Adrenal gland (tissue), 12 donors: Measurements from ENCODE around the gene ZC2HC1B. TPM values are rescaled to one million over a fixed set of nuclear protein-coding genes. Genes with fewer than 3 reads are reported as not detected.
A peak's percentile ranks its signal among the peaks of the same experiment; 100 is the strongest.

Experiments
- DNase-seq, 7 donors: peaks; one replicate each; pipeline ENCODE4 v3.0.0-alpha.2; 2019 to 2020
- H3K27ac ChIP-seq, 5 donors: fragments of 200-600 bp; sonication (generic) in 4 of 5; 1 replicate in 3 of 5; 2 replicates in 2 of 5; pipeline versions ENCODE4 v1.5.1 to v1.8.0; 2016 to 2020; ENCODE audit warnings: mild to moderate bottlenecking in 1 of 5
- H3K27me3 ChIP-seq: fragments of 200-600 bp; 2 replicates; pipeline ENCODE4 v1.8.0; 2021
- H3K36me3 ChIP-seq, 2 donors: fragments of 200-600 bp; replicated peaks in 1 of 2; 1 replicate in 1 of 2; 2 replicates in 1 of 2; pipeline versions ENCODE4 v1.5.1 to v1.8.0; 2018 to 2022
- H3K4me1 ChIP-seq, 2 donors: fragments of 200-600 bp; replicated peaks in 1 of 2; 1 replicate in 1 of 2; 2 replicates in 1 of 2; pipeline versions ENCODE4 v1.5.1 to v1.8.0; 2018 to 2021
- H3K4me3 ChIP-seq, 4 donors: fragments of 200-600 bp; sonication (generic) in 3 of 4; one replicate each; pipeline ENCODE4 v1.5.1; 2016 to 2018
- H3K9me3 ChIP-seq, 3 donors: fragments of 200-600 bp; sonication (generic) in 1 of 3; replicated peaks in 1 of 3; 1 replicate in 2 of 3; 2 replicates in 1 of 3; pipeline versions ENCODE4 v1.5.1 to v1.8.0; 2016 to 2021
- CTCF ChIP-seq, 6 experiments: fragments of 450-650 bp in 4 of 6; fragments of 200-600 bp in 2 of 6; sonication (generic) in 1 of 6; IDR thresholded peaks; 1 replicate in 5 of 6; 2 replicates in 1 of 6; pipeline versions ENCODE4 v1.5.1 to v1.8.0; 2016 to 2021; ENCODE audit warnings: antibody characterized with exemption in 6 of 6, mild to moderate bottlenecking in 2 of 6, moderate library complexity in 1 of 6
- POLR2A ChIP-seq, 2 donors: fragments of 450-650 bp; IDR thresholded peaks; one replicate each; pipeline ENCODE4 v1.6.1; 2017; ENCODE audit warnings: antibody characterized with exemption in 2 of 2, mild to moderate bottlenecking in 2 of 2, moderate library complexity in 1 of 2
- WGBS, 4 donors: extraction: QIAGEN DNeasy Blood & Tissue Kit in 2 of 4; methylation state at CpG; one replicate each; pipeline versions ENCODE4 v1.1.5 to v1.1.7; 2013 to 2017; 5-methylcytosine and 5-hydroxymethylcytosine counted together
- intact Hi-C, 2 donors: fragments of 100-400 bp; cut with DNase I; formaldehyde crosslinking; loops; one replicate each; pipeline versions ENCODE4 v1.14.1 to v1.15.0; 2022 to 2023
- polyA plus RNA-seq, 3 donors: library from polyadenylated mRNA; stranded (reverse); fragments of 200-250 nt in 2 of 3; fragments of 350-450 nt in 1 of 3; fragmentation: Illumina TruSeq in 1 of 3; extraction: RNeasy Lipid Tissue Mini Kit (QIAGEN cat#74804) in 1 of 3; gene quantifications; one replicate each; pipeline ENCODE4 v1.2.3, GENCODE V29; 2013 to 2014
- total RNA-seq, 9 donors: library from RNA; depleted of rRNA in 4 of 9; stranded (reverse); fragments of >200 nt in 4 of 9; fragments of 120-200 nt in 1 of 9; fragmentation: NEBNext Ultra II Directional in 1 of 9; extraction: Animal tissue kit (Norgen Biotek cat#: 25700) in 1 of 9; gene quantifications; one replicate each; pipeline versions ENCODE4 v1.1.0 to v1.2.4, GENCODE V29; 2013 to 2023
- donor health status: healthy with polysubstance abuse.
- donor health status: Bipolar disorder and iron deficiency.
- donor health status: DM: yes; HTN: yes; CAD: no.
- donor health status: DM: no; HTN: no; CAD: no.
- donor health status: DM: no; HTN: no; CAD: no.
- donor health status: DM: yes; HTN: yes; CAD: no.

Gene ZC2HC1B
- total and polyA plus RNA-seq, 12 donors: 0.32 to 1.0 TPM; not detected in 10

DNA sequence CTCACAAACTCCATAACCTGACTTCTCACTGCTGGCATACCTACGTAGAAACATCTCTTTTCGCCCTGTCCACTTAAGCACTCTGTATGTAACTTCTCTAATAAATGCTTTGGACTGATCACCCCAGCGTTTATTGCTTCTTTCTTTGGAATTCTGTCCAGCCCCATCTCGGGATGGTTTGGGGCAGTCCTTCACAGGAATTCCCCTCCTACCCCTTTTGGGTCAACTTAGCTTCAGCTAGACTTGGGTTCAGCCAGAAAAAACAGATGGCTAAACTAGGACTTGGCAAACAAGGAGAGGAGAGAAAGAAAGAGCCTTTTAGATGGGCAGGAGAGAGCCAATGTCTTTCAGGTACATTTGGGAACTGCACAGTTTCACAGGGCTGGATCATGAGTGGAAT lies 25.1 kb upstream of the ZC2HC1B start:
- no peak overlapping the region for H3K4me3 ChIP-seq
- H3K36me3 ChIP-seq: no peaks in the 10 kb centered on the region

DNA sequence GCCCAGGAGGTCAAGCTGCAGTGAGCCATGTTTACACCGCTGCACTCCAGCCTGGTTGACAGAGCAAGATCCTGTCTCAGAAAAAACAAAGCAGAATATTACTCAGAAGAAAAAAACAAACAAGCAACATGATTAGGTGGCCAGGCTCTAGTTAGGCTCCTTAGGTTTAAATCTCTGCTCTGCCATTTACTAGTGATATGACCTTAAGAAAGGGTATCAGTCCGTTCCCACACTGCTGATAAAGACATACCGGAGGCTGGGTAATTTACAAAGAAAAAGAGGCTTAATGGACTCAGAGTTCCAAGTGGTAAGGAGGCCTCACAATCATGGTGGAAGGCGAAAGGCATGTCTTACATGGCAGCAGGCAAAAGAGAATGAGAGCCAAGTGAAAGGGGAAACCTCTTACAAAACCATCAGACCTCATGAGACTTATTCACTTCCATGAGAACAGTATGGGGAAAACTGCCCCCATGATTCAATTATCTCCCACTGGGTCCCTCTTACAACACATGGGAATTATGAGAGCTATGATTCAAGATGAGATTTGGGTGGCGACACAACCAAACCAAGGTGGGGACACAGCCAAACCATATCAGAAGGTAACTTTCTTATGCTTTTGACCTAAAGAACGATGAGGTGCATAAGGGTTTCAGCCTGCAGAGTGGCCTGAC lies 23.5 kb upstream of the ZC2HC1B start:
- Histone ChIP-seq H3K9me3 (no peaks in the 10 kb centered on the region), H3K4me1 (peaks cover 12 to 23% of the 10 kb centered on the region in 2 donors), H3K36me3 (peaks cover 0 to 13% of the 10 kb centered on the region in 2 donors), H3K4me3 (no peak overlapping the region), H3K27me3 (no peaks in the 10 kb centered on the region), H3K27ac (no peak overlapping the region)
- TF ChIP-seq CTCF (IDR thresholded peaks at IDR 0.05) (no peak), POLR2A (IDR thresholded peaks at IDR 0.05) (no peak)
- WGBS, 4 donors: 92 to 95% (median 93%) methylated on average over 6 of the region's 6 CpGs
- intact Hi-C loops: loop anchor here in 1 of 2 donors (10.0 kb wide), 1 partner anchor 266 kb away; no protein-coding TSS in a partner anchor
- DNase-seq: no peak

More for the DNA sequence above, 25.1 kb upstream of the ZC2HC1B start:
- intact Hi-C loops: no loop called here
- no peaks in the 10 kb centered on the region for H3K27me3 ChIP-seq
- H3K4me1 ChIP-seq: peaks cover 9 to 11% of the 10 kb centered on the region in 2 donors
- no peak for TF ChIP-seq CTCF (IDR thresholded peaks at IDR 0.05)
- no peak for TF ChIP-seq POLR2A (IDR thresholded peaks at IDR 0.05)
- no peak for DNase-seq
- no peaks in the 10 kb centered on the region for H3K9me3 ChIP-seq
- 69 to 82% (median 76%) methylated on average over 4 of the region's 4 CpGs for WGBS, 4 donors
- no peak overlapping the region for H3K27ac ChIP-seq

DNA sequence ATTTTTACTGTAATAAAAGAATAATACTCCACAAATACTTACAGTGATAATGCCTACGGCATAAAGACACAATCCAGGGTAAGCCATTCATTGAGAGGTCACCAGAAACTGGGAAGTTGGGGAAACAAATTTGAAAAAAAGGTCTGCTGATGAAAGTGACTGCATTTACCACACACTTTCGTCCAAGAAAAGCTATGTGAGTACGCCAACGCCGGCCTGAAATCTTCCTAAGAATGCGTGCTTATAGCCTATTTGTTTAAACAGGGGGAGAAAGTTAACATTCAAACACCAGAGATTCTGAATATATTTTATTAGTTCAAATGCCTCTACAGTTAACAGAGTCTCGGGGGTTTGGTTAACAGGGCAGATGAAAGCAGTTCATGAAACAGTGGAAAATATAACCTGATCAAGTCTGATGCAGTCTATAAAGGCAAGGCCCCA lies 21.8 kb upstream of the ZC2HC1B start:
- 18 to 36% (median 35%) methylated on average over 7 of the region's 7 CpGs for WGBS, 4 donors
- intact Hi-C loops: loop anchor here in 1 of 2 donors (10.0 kb wide), 1 partner anchor 268 kb away; no protein-coding TSS in a partner anchor
- peak in 1 of 6 experiments; percentile 13 for TF ChIP-seq CTCF (IDR thresholded peaks at IDR 0.05)
- TF ChIP-seq POLR2A (IDR thresholded peaks at IDR 0.05): no peak
- peak overlapping the region in 3 of 4 donors; percentile 51 to 83 (median 64) for H3K4me3 ChIP-seq
- H3K36me3 ChIP-seq: peaks cover 0 to 30% of the 10 kb centered on the region in 2 donors
- no peaks in the 10 kb centered on the region for H3K9me3 ChIP-seq
- peak overlapping the region; percentile 71 to 93 (median 88) for H3K27ac ChIP-seq
- peak in 2 of 7 donors; percentile 15 to 45 for DNase-seq
- peaks cover 12 to 23% of the 10 kb centered on the region in 2 donors for H3K4me1 ChIP-seq
- no peaks in the 10 kb centered on the region for H3K27me3 ChIP-seq

DNA sequence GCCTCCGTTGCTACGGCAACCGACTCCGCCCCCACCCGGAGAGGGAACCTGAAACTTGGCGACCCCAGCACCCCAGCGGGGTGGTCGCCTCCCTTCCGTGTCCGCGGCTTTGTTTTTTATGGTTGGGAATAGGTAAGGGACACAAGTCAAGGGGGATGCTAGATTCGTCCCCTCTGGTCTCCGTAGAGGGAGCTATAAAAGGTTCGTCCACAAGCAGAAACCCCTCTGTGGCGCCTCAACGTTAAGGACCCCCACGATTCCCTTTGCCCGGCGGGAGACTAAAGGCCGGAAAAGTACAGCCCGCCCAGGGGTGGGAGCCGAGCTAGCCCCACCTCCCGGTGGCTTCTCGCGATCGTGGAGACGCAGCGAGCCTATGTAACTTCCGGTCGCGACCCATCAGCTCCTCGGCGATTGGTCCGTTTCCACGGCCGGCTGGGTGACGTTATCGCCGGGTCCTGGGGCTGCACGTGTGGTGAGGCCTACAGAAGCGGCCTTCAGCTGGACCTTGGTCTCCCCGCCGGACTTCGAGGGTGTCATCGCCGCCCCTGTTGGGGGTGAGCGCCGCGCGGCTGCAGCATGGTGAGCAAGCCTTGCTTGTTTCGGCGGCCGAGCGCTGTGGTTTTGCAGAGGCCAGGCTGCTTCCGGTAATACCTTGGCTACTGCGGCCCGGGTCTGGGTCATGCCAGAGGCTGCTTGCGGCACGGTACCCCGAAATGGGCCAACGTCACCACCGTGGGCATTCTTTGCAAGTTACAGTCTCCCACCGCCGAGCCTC lies 21.2 kb upstream of the ZC2HC1B start, which contains the start of gene LTV1:
Gene LTV1, plus strand, starts transcription at position 437 of the 775 bp plus-strand sequence. Its CDS starts 140 bp downstream, at position 577.
- WGBS, 4 donors: 0 to 2% (median 0%) methylated on average over 17 to 64 of the region's 64 CpGs
- intact Hi-C loops: loop anchor here in 1 of 2 donors (10.0 kb wide), 1 partner anchor 268 kb away; no protein-coding TSS in a partner anchor
- peak; percentile 34 to 69 for TF ChIP-seq POLR2A (IDR thresholded peaks at IDR 0.05)
- peak in 2 of 6 experiments; percentile 1 to 3 for TF ChIP-seq CTCF (IDR thresholded peaks at IDR 0.05)
- DNase-seq: peak; percentile 96 to 99 (median 98)
- Histone ChIP-seq H3K4me3 (peak within 1 kb of the TSS; percentile 51 to 83 (median 61)), H3K36me3 (peaks cover 0 to 31% of the 10 kb centered on the region in 2 donors), H3K27ac (peak within 1 kb of the TSS; percentile 71 to 93 (median 88)), H3K9me3 (no peaks in the 10 kb centered on the region), H3K4me1 (peaks cover 12 to 23% of the 10 kb centered on the region in 2 donors), H3K27me3 (no peaks in the 10 kb centered on the region)
